Omental fat pad (tissue), 4 donors: Measurements from ENCODE around the gene UTS2R. TPM values are rescaled to one million over a fixed set of nuclear protein-coding genes. Genes with fewer than 3 reads are reported as not detected.

Experiments used
- ATAC-seq: fragments of 150-250 bp; one replicate; pipeline ENCODE4 v1.9.1; 2016; ENCODE audit warnings: mild to moderate bottlenecking, moderate library complexity; ENCODE audit not compliant: low FRiP score
- DNase-seq: peaks from one replicate; pipeline ENCODE4 v3.0.0-alpha.2; 2019; ENCODE audit warnings: low spot score
- total RNA-seq, 4 donors: library from RNA; depleted of rRNA; stranded (reverse); fragments of >200 nt; gene quantifications; one replicate each; pipeline ENCODE4 v1.1.0, GENCODE V29; 2016
- TF ChIP-seq, protein P1 (sequence below), 3 donors: fragments of 450-650 bp; IDR thresholded peaks; one replicate each; pipeline ENCODE4 v1.5.1; 2016 to 2017; ENCODE audit warnings: antibody characterized with exemption in 3 of 3, mild to moderate bottlenecking in 3 of 3, moderate library complexity in 2 of 3

The UTS2R gene
- total RNA-seq, 4 donors from 2014 or later, result not detected

GRCh38 chr17:82350182-82351030 lies 21.2 kb upstream of the UTS2R start:
- ATAC-seq (no peak), DNase-seq (no peak)
- TF ChIP-seq, protein P1, sequence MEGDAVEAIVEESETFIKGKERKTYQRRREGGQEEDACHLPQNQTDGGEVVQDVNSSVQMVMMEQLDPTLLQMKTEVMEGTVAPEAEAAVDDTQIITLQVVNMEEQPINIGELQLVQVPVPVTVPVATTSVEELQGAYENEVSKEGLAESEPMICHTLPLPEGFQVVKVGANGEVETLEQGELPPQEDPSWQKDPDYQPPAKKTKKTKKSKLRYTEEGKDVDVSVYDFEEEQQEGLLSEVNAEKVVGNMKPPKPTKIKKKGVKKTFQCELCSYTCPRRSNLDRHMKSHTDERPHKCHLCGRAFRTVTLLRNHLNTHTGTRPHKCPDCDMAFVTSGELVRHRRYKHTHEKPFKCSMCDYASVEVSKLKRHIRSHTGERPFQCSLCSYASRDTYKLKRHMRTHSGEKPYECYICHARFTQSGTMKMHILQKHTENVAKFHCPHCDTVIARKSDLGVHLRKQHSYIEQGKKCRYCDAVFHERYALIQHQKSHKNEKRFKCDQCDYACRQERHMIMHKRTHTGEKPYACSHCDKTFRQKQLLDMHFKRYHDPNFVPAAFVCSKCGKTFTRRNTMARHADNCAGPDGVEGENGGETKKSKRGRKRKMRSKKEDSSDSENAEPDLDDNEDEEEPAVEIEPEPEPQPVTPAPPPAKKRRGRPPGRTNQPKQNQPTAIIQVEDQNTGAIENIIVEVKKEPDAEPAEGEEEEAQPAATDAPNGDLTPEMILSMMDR (IDR thresholded peaks at IDR 0.05), result no peak

GRCh38 chr17:82351254-82351712 lies 20.3 kb upstream of the UTS2R start:
- ATAC-seq (no peak), DNase-seq (no peak)
- TF ChIP-seq, protein P1 (IDR thresholded peaks at IDR 0.05), result no peak

GRCh38 chr17:82351713-82352488 lies 19.7 kb upstream of the UTS2R start:
- ATAC-seq (peak; percentile 34), DNase-seq (peak; percentile 87)
- TF ChIP-seq, protein P1 (IDR thresholded peaks at IDR 0.05), result peak in 2 of 3 donors; percentile 78 to 80

DNA sequence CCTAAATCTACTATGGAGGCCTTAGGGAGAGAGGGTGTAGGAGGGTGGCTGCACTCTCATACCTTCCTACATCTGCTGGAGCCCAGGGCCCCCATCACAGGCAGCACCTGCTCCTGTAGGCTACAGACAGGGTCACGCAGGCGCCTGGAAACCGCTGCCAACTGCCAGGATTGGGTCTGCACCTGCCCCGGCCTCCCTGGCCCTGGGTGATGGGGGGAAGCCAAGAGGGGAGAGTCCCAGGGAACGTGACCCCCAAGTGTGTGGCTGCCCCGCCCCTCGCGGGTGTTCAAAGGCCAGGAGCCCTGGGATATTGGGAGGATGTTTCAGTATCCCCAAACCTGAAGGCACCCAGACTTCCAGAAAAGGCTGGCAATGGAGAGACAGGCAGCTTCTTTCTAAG lies 18.1 kb upstream of the UTS2R start:
- no peak for DNase-seq
- no peak for ATAC-seq
- TF ChIP-seq, protein P1 (IDR thresholded peaks at IDR 0.05), result no peak

- TF ChIP-seq, protein P1 (IDR thresholded peaks at IDR 0.05), result no peak
- no peak for ATAC-seq
- DNase-seq, result no peak
Observed at GRCh38 chr17:82354804-82355308, 16.7 kb upstream of the UTS2R start.

- TF ChIP-seq, protein P1 (IDR thresholded peaks at IDR 0.05), result no peak
- DNase-seq (no peak), ATAC-seq (peak; percentile 31)
Observed at GRCh38 chr17:82355770-82356427, 15.7 kb upstream of the UTS2R start.
